HCT116 (cell line): Measurements from ENCODE around the gene PAX7.

Experiments used
- CEBPB ChIP-seq: IDR thresholded peaks from 2 replicates; pipeline ENCODE4 v1.6.1; 2012; ENCODE audit warnings: low read depth
- ELF1 ChIP-seq: IDR thresholded peaks from 2 replicates; pipeline ENCODE4 v1.6.1; 2012; ENCODE audit warnings: low read depth, borderline replicate concordance
- EZH2 ChIP-seq: fragments of 200-600 bp; sonication (generic); IDR thresholded peaks from 2 replicates; pipeline ENCODE4 v1.6.1; 2017; ENCODE audit warnings: antibody characterized with exemption, mixed run types
- EZH2phosphoT487 ChIP-seq: fragments of 200-600 bp; IDR thresholded peaks from 2 replicates; pipeline ENCODE4 v1.6.1; 2018; ENCODE audit warnings: antibody characterized with exemption, borderline replicate concordance
- JUND ChIP-seq: IDR thresholded peaks from 2 replicates; pipeline ENCODE4 v1.6.1; 2012
- POLR2A ChIP-seq: IDR thresholded peaks from 2 replicates; pipeline ENCODE4 v1.7.0; 2011; ENCODE audit warnings: borderline replicate concordance; ENCODE audit not compliant: insufficient read depth, insufficient read length; ENCODE audit errors: extremely low read depth
- POLR2AphosphoS5 ChIP-seq: IDR thresholded peaks from 2 replicates; pipeline ENCODE4 v1.6.1; 2011; ENCODE audit warnings: mild to moderate bottlenecking, low read depth, low read length, moderate library complexity
- SIN3A ChIP-seq: IDR thresholded peaks from 2 replicates; pipeline ENCODE4 v1.6.1; 2012; ENCODE audit warnings: low read depth
- TCF7L2 ChIP-seq: IDR thresholded peaks from 2 replicates; pipeline ENCODE4 v1.7.0; 2011; ENCODE audit warnings: borderline replicate concordance, inconsistent platforms; ENCODE audit not compliant: insufficient read depth, insufficient read length; ENCODE audit errors: extremely low read depth
- ZNF274 ChIP-seq: fragments of 200-500 bp; sonication (Bioruptor generic); IDR thresholded peaks from 2 replicates; pipeline ENCODE4 v1.6.1; 2014; ENCODE audit warnings: mild to moderate bottlenecking, low read depth, low read length, inconsistent platforms
- TF ChIP-seq, protein P1 (sequence below): IDR thresholded peaks from 2 replicates; pipeline ENCODE4 v1.6.1; 2012; ENCODE audit warnings: low read depth
- TF ChIP-seq, protein P2 (sequence below), 3 experiments: fragments of 200-600 bp in 1 of 3; sonication (generic) in 1 of 3; IDR thresholded peaks in 2 of 3; conservative IDR thresholded peaks in 1 of 3; 2 replicates each; pipeline ENCODE4 v1.5.1; 2012 to 2017; ENCODE audit warnings: low read depth in 2 of 3, low read length in 2 of 3, antibody characterized with exemption in 1 of 3, borderline replicate concordance in 1 of 3, control low read depth in 1 of 3, mild to moderate bottlenecking in 1 of 3, mixed read lengths in 1 of 3, mixed run types in 1 of 3, moderate library complexity in 1 of 3; ENCODE audit not compliant: insufficient read depth in 1 of 3
- TF ChIP-seq, protein P3 (sequence below): IDR thresholded peaks from 2 replicates; pipeline ENCODE4 v1.6.1; 2012

DNA sequence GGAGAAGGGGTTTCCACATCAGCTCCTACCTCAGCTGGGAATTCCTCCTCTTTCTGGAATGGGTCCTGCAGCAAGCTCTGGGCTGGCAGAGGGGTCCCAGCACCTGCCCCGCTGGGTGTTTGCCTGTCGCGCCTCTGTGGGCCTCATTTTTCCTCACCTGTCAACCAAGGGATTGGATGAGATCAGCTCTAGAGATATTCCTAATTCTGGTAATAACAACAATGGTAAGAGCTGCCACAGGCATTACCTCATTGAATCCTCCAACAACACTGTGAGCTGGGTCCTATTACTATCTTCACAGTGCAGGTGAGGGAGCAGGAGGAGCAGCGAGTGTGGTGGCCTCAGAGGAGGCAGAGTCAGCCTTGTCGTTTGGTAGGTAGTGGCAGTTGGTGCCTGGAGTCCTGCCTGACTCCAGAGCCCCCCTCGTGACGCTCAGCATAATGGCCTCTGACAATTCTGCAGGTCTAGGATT, 23.3 kb upstream of the PAX7 start:
- TF ChIP-seq EZH2 (no peak), ZNF274 (no peak), POLR2A (no peak), POLR2AphosphoS5 (no peak), CEBPB (no peak), TCF7L2 (no peak), SIN3A (no peak), JUND (no peak), EZH2phosphoT487 (no peak), ELF1 (no peak)
- TF ChIP-seq, protein P1, sequence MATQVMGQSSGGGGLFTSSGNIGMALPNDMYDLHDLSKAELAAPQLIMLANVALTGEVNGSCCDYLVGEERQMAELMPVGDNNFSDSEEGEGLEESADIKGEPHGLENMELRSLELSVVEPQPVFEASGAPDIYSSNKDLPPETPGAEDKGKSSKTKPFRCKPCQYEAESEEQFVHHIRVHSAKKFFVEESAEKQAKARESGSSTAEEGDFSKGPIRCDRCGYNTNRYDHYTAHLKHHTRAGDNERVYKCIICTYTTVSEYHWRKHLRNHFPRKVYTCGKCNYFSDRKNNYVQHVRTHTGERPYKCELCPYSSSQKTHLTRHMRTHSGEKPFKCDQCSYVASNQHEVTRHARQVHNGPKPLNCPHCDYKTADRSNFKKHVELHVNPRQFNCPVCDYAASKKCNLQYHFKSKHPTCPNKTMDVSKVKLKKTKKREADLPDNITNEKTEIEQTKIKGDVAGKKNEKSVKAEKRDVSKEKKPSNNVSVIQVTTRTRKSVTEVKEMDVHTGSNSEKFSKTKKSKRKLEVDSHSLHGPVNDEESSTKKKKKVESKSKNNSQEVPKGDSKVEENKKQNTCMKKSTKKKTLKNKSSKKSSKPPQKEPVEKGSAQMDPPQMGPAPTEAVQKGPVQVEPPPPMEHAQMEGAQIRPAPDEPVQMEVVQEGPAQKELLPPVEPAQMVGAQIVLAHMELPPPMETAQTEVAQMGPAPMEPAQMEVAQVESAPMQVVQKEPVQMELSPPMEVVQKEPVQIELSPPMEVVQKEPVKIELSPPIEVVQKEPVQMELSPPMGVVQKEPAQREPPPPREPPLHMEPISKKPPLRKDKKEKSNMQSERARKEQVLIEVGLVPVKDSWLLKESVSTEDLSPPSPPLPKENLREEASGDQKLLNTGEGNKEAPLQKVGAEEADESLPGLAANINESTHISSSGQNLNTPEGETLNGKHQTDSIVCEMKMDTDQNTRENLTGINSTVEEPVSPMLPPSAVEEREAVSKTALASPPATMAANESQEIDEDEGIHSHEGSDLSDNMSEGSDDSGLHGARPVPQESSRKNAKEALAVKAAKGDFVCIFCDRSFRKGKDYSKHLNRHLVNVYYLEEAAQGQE: no peak
- TF ChIP-seq, protein P2, sequence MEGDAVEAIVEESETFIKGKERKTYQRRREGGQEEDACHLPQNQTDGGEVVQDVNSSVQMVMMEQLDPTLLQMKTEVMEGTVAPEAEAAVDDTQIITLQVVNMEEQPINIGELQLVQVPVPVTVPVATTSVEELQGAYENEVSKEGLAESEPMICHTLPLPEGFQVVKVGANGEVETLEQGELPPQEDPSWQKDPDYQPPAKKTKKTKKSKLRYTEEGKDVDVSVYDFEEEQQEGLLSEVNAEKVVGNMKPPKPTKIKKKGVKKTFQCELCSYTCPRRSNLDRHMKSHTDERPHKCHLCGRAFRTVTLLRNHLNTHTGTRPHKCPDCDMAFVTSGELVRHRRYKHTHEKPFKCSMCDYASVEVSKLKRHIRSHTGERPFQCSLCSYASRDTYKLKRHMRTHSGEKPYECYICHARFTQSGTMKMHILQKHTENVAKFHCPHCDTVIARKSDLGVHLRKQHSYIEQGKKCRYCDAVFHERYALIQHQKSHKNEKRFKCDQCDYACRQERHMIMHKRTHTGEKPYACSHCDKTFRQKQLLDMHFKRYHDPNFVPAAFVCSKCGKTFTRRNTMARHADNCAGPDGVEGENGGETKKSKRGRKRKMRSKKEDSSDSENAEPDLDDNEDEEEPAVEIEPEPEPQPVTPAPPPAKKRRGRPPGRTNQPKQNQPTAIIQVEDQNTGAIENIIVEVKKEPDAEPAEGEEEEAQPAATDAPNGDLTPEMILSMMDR (IDR thresholded peaks at IDR 0.05 in 2 of 3, conservative IDR thresholded peaks at IDR 0.05 in 1 of 3; ENCODE audit: borderline replicate concordance in 1 of 3, insufficient read depth in 1 of 3, low read depth in 2 of 3, low read length in 2 of 3): no peak
- TF ChIP-seq, protein P3, sequence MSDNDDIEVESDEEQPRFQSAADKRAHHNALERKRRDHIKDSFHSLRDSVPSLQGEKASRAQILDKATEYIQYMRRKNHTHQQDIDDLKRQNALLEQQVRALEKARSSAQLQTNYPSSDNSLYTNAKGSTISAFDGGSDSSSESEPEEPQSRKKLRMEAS: no peak
